HuH-7.5 (cell line): ENCODE data around the gene SLC35D2.
"Not testable (repeated sequence)": the region's sequence is repeated elsewhere in the genome, so short reads cannot be mapped to it uniquely, and the experiment has no call there.

Experiments used
- DNase-seq: peaks from one replicate; pipeline ENCODE4 v3.0.0; 2011; ENCODE audit warnings: low spot score

Gene SLC35D2

GRCh38 chr9:96306958-96307357, 76.6 kb downstream of the SLC35D2 start:
- DNase-seq, result not testable (repeated sequence)

- DNase-seq, result no peak
Measured at GRCh38 chr9:96305171-96305570, 78.3 kb downstream of the SLC35D2 start.

GRCh38 chr9:96304230-96304629, 79.3 kb downstream of the SLC35D2 start:
- DNase-seq, result no peak

- DNase-seq, result no peak
Measured at GRCh38 chr9:96302021-96302420, 81.5 kb downstream of the SLC35D2 start, which contains the start of gene HSD17B3. Gene HSD17B3 (minus strand): TSS chr9:96302176. CDS start chr9:96302104, 72 bp downstream.

- no peak for DNase-seq
Measured at GRCh38 chr9:96299823-96300222, 83.7 kb downstream of the SLC35D2 start.

- DNase-seq, result no peak
Measured at GRCh38 chr9:96294159-96294545, 89.4 kb downstream of the SLC35D2 start.

- no peak for DNase-seq
Measured at GRCh38 chr9:96293498-96294158, 89.9 kb downstream of the SLC35D2 start.

GRCh38 chr9:96289392-96289791, 94.1 kb downstream of the SLC35D2 start:
- no peak for DNase-seq

- no peak for DNase-seq
Measured at GRCh38 chr9:96281641-96282040, 101.9 kb downstream of the SLC35D2 start.

GRCh38 chr9:96279932-96280331, 103.6 kb downstream of the SLC35D2 start:
- DNase-seq, result no peak

- DNase-seq, result no peak
Measured at GRCh38 chr9:96274939-96275338, 108.6 kb downstream of the SLC35D2 start.
